Activated T-cell treated with anti-CD3 and anti-CD28 coated beads, Interleukin-2, amount 50 U/mL, for 72 hours (primary cell): ENCODE results near the gene CYP8B1. TPM values are rescaled to one million over a fixed set of nuclear protein-coding genes. Genes with fewer than 3 reads are reported as not detected.

Experiments
- ATAC-seq, 2 donors: fragments of 150-1000 bp; cut with Tn5 transposase; replicated peaks in 1 of 2; 2 replicates each; pipeline ENCODE4 v1.10.0; 2021; ENCODE audit warnings: moderate library complexity in 2 of 2, mild to moderate bottlenecking in 1 of 2
- DNase-seq, 2 donors: peaks; one replicate each; pipeline ENCODE4 v3.0.0; 2021 to 2022; ENCODE audit warnings: mixed read lengths in 1 of 2
- H3K27ac Mint-ChIP-seq: one replicate; pipeline ENCODE4 v1.8.0; 2022; ENCODE audit warnings: mild to moderate bottlenecking, moderate library complexity, mixed read lengths
- H3K27me3 Mint-ChIP-seq: one replicate; pipeline ENCODE4 v1.8.0; 2022; ENCODE audit warnings: low read depth, mixed read lengths
- H3K36me3 Mint-ChIP-seq, 2 donors: one replicate each; pipeline ENCODE4 v1.8.0; 2022; ENCODE audit warnings: mixed read lengths in 2 of 2, mild to moderate bottlenecking in 1 of 2; ENCODE audit not compliant: insufficient read depth in 2 of 2
- H3K4me1 Mint-ChIP-seq: one replicate; pipeline ENCODE4 v1.8.0; 2022; ENCODE audit warnings: low read depth, mixed read lengths
- H3K4me3 Mint-ChIP-seq, 2 donors: one replicate each; pipeline ENCODE4 v1.8.0; 2022; ENCODE audit warnings: mild to moderate bottlenecking in 2 of 2, mixed read lengths in 2 of 2, moderate library complexity in 2 of 2
- H3K9me3 Mint-ChIP-seq, 2 donors: one replicate each; pipeline ENCODE4 v1.8.0; 2022; ENCODE audit warnings: mixed read lengths in 2 of 2
- total RNA-seq, 2 donors: library from RNA; stranded (reverse); gene quantifications; one replicate each; pipeline ENCODE4 v1.2.3, GENCODE V29; 2022

Gene CYP8B1
- total RNA-seq, 2 donors from 2014 or later = not detected

GRCh38 chr3:42880183-42880582 is 4.5 kb upstream of the CYP8B1 start:
- Mint-ChIP-seq H3K9me3 (no peaks in the 10 kb centered on the region), H3K27me3 (peaks cover 3% of the 10 kb centered on the region), H3K27ac (peak overlapping the region; percentile 75), H3K36me3 (no peaks in the 10 kb centered on the region), H3K4me1 (peaks cover 9% of the 10 kb centered on the region), H3K4me3 (peak overlapping the region; percentile 81 to 86)
- ATAC-seq (no peak), DNase-seq (no peak)

GRCh38 chr3:42877881-42878280 is 2.2 kb upstream of the CYP8B1 start:
- Mint-ChIP-seq H3K4me3 (no peak overlapping the region), H3K27ac (no peak overlapping the region), H3K27me3 (peaks cover under 1% of the 10 kb centered on the region), H3K4me1 (peaks cover 9% of the 10 kb centered on the region), H3K9me3 (no peaks in the 10 kb centered on the region), H3K36me3 (no peaks in the 10 kb centered on the region)
- ATAC-seq (no peak), DNase-seq (no peak)

DNA sequence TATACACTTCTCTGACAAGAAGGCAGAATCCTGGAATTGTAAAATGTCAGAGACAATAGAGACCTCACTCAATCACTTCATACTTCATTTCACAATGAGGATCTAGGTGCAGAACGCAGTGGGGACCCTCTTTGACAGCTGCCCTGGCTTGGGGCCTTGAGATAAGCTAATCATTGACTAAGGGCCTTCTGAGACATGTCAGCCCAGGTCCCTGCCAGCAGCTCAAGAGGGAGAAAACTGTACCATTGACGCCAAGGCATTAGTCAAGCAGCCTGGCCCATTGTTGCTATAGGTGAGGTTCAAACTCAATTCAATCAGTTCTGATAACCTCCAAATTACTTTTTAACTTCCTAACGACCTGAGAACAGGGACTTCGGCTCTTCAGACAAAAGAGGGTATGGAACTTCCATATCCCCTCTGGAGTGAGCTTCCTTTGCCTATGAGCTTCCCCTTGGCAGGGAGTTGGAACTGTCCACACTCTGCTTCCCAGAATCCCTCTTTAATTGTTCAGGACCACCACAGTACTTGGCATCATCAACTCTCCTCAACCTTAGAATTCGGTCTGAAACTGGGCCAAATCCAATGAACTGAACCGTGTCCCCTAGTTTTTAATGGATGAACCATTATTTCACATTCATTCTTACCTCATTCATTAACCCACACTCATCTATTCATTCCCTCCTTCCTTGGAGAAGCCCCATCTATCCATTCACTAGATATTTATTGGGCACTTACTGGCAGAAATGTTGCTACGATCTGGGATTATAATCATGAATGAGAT is 1.5 kb upstream of the CYP8B1 start:
- Mint-ChIP-seq H3K27ac (no peak overlapping the region), H3K4me3 (no peak overlapping the region), H3K4me1 (peaks cover 9% of the 10 kb centered on the region), H3K36me3 (no peaks in the 10 kb centered on the region), H3K9me3 (no peaks in the 10 kb centered on the region), H3K27me3 (peaks cover 8% of the 10 kb centered on the region)
- DNase-seq (no peak), ATAC-seq (no peak)

DNA sequence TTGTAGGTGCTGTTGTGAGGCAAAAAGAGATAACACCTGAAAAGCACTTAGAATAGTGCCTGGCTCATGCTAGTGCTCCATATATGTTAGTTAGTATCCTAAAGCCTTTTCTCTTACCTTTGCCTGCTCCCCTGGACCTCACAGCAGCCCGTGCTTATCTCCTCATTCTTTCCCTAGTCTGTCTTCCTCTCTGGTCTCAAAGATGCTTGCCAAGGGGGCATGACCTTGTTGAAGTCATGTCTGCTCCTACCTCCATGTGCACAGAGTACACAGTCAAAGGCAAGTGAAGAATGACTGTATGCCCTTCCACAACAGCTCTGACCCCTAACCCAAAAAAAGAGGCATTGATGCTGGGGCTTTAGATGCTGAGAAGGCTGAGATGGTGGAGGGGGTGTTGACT is 722 bp upstream of the CYP8B1 start:
- DNase-seq (no peak), ATAC-seq (no peak)
- peaks cover 5% of the 10 kb centered on the region for H3K4me1 Mint-ChIP-seq
- no peak overlapping the region for H3K27ac Mint-ChIP-seq
- no peaks in the 10 kb centered on the region for H3K9me3 Mint-ChIP-seq
- peaks cover 9% of the 10 kb centered on the region for H3K27me3 Mint-ChIP-seq
- H3K36me3 Mint-ChIP-seq = no peaks in the 10 kb centered on the region
- H3K4me3 Mint-ChIP-seq = no peak overlapping the region

DNA sequence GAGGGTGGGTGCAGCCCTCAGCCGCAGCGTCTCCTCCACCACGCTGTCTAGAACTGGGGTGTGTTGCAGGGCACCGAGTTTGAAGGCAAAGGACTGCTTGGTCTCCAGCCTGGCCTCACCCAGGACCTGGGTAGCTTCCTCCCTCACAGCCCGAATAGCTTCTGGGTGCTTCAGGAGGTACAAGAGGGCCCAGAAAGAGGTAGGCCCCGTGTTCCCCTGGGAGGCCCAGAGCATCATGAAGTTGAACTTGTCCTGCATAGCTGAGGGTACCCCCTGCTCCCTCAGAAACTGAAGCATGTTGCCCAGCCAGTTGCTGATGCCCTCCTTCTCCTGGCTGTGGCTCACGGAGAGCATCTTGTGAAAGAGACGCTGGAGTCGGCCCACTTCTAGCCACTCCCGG is 930 bp downstream of the CYP8B1 start:
- no peak for DNase-seq
- Mint-ChIP-seq H3K27me3 (peaks cover 9% of the 10 kb centered on the region), H3K4me1 (no peaks in the 10 kb centered on the region), H3K36me3 (no peaks in the 10 kb centered on the region), H3K27ac (no peak overlapping the region), H3K9me3 (no peaks in the 10 kb centered on the region), H3K4me3 (no peak overlapping the region)
- no peak for ATAC-seq

DNA sequence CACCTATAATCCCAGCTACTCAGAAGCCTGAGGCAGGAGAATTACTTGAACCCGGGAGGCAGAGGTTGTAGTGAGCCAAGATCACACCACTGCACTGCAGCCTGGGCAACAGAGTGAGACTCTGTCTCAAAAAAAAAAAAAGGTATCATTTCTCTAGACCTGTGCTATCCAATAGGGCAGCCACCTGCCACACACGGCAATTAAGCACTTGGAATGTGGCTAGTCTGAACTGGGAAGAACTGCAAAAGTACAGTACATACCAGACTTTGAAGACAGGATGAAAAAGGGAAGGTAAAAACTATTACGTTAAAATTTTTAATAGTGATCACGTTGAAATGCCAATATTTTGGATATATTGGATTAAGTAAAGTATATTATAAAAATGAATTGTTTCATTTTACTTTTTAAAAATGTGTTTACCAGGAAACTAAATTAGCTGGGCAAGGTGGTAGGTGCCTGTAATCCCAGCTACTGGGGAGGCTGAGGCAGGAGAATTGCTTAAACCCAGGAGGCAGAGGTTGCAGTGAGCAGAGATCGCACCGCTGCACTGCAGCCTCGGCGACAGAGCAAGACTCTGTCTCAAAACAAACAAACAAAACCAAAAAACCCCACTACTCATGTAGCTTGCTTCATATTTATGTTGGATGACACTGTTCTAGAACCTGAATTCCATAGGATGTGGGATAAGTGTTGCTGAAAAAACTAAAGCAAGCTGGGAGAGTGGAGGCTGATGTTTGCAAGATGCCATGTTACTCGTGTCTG is 2.3 kb downstream of the CYP8B1 start:
- DNase-seq = no peak
- H3K9me3 Mint-ChIP-seq = no peaks in the 10 kb centered on the region
- peaks cover 9% of the 10 kb centered on the region for H3K27me3 Mint-ChIP-seq
- ATAC-seq = no peak
- no peaks in the 10 kb centered on the region for H3K36me3 Mint-ChIP-seq
- no peak overlapping the region for H3K4me3 Mint-ChIP-seq
- no peak overlapping the region for H3K27ac Mint-ChIP-seq
- H3K4me1 Mint-ChIP-seq = no peaks in the 10 kb centered on the region

DNA sequence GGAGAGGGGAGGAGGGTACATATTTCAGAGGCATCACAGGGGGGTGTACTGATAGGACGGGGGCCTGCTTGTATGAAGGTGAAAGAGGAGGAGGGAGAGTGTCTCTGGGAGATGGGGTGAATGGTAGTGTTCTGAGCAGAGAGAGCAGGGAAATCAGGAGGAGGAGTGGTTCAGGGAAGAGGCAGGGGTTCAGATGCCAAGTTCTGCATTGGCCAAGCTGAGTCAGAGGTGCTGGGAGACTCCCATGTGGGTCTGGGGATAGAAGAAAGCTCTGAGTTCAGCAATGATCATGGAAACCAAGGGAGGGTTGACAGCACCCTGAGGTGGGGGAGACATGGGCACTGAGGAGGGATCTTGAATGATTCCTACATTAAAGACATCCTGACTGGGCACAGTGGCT is 3.0 kb downstream of the CYP8B1 start:
- no peaks in the 10 kb centered on the region for H3K9me3 Mint-ChIP-seq
- no peak for DNase-seq
- no peak overlapping the region for H3K4me3 Mint-ChIP-seq
- ATAC-seq = no peak
- H3K27ac Mint-ChIP-seq = no peak overlapping the region
- no peaks in the 10 kb centered on the region for H3K4me1 Mint-ChIP-seq
- H3K36me3 Mint-ChIP-seq = no peaks in the 10 kb centered on the region
- H3K27me3 Mint-ChIP-seq = peaks cover 9% of the 10 kb centered on the region

GRCh38 chr3:42871592-42872196 is 4.0 kb downstream of the CYP8B1 start:
- no peak overlapping the region for H3K27ac Mint-ChIP-seq
- H3K9me3 Mint-ChIP-seq = no peaks in the 10 kb centered on the region
- no peaks in the 10 kb centered on the region for H3K4me1 Mint-ChIP-seq
- H3K4me3 Mint-ChIP-seq = no peak overlapping the region
- H3K27me3 Mint-ChIP-seq = peaks cover 9% of the 10 kb centered on the region
- DNase-seq = no peak
- ATAC-seq = no peak
- no peaks in the 10 kb centered on the region for H3K36me3 Mint-ChIP-seq

- Mint-ChIP-seq H3K4me1 (no peaks in the 10 kb centered on the region), H3K4me3 (no peak overlapping the region), H3K36me3 (no peaks in the 10 kb centered on the region), H3K27ac (no peak overlapping the region), H3K27me3 (peaks cover 9% of the 10 kb centered on the region), H3K9me3 (no peaks in the 10 kb centered on the region)
- DNase-seq (no peak), ATAC-seq (no peak)
Measured at GRCh38 chr3:42868841-42869240, 6.8 kb downstream of the CYP8B1 start.

DNA sequence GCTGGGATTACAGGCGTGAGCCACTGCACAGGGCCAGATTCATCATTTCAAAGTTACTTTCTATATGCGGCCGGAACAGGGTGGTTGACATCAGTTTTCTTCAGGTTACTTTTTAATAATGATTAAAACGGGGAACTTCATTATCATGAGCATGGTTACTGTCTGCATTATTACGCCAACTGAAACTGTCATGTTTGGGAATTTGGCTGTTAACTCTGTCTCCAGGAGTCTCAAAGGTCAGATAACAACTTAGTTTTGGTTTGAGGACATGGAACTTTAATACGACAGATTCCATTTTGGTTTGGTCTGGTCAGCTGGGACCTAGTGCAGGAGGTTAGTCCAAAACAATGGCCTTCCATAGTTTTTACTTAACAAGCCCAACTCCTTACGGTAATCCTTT is 8.5 kb downstream of the CYP8B1 start:
- Mint-ChIP-seq H3K36me3 (no peaks in the 10 kb centered on the region), H3K4me1 (no peaks in the 10 kb centered on the region), H3K27me3 (peaks cover 1% of the 10 kb centered on the region)

DNA sequence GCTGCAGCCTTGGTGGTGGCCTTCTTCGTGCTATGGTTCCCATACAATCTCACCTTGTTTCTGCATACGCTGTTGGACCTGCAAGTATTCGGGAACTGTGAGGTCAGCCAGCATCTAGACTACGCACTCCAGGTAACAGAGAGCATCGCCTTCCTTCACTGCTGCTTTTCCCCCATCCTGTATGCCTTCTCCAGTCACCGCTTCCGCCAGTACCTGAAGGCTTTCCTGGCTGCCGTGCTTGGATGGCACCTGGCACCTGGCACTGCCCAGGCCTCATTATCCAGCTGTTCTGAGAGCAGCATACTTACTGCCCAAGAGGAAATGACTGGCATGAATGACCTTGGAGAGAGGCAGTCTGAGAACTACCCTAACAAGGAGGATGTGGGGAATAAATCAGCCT is 10.4 kb downstream of the CYP8B1 start:
- Mint-ChIP-seq H3K27me3 (peaks cover 6% of the 10 kb centered on the region), H3K4me1 (no peaks in the 10 kb centered on the region), H3K9me3 (peaks cover 0 to 2% of the 10 kb centered on the region in 2 donors), H3K27ac (no peak overlapping the region), H3K4me3 (no peak overlapping the region), H3K36me3 (no peaks in the 10 kb centered on the region)
- ATAC-seq (no peak), DNase-seq (no peak)

More for the DNA sequence above, 8.5 kb downstream of the CYP8B1 start:
- ATAC-seq = no peak
- H3K27ac Mint-ChIP-seq = no peak overlapping the region
- no peak for DNase-seq
- H3K4me3 Mint-ChIP-seq = no peak overlapping the region
- no peaks in the 10 kb centered on the region for H3K9me3 Mint-ChIP-seq

- Mint-ChIP-seq H3K27me3 (peaks cover 6% of the 10 kb centered on the region), H3K36me3 (peaks cover 1 to 2% of the 10 kb centered on the region in 2 donors), H3K4me3 (no peak overlapping the region), H3K27ac (no peak overlapping the region), H3K4me1 (no peaks in the 10 kb centered on the region), H3K9me3 (peaks cover 0 to 2% of the 10 kb centered on the region in 2 donors)
- no peak for ATAC-seq
- no peak for DNase-seq
Measured at GRCh38 chr3:42864321-42864950, 11.2 kb downstream of the CYP8B1 start.

GRCh38 chr3:42856544-42856943 is 19.1 kb downstream of the CYP8B1 start:
- no peak overlapping the region for H3K4me3 Mint-ChIP-seq
- H3K36me3 Mint-ChIP-seq = peaks cover 1 to 2% of the 10 kb centered on the region in 2 donors
- H3K4me1 Mint-ChIP-seq = no peaks in the 10 kb centered on the region
- H3K9me3 Mint-ChIP-seq = peaks cover 0 to 2% of the 10 kb centered on the region in 2 donors
- ATAC-seq = no peak
- DNase-seq = no peak
- H3K27me3 Mint-ChIP-seq = peaks cover 7% of the 10 kb centered on the region
- no peak overlapping the region for H3K27ac Mint-ChIP-seq
